SH-SY5Y (cell line): ENCODE data around the gene TMEM86B.

Experiments
- GATA2 ChIP-seq: IDR thresholded peaks from 2 replicates; pipeline ENCODE4 v1.6.1; 2011; ENCODE audit warnings: mild to moderate bottlenecking, low read depth, low read length
- GATA3 ChIP-seq: IDR thresholded peaks from 2 replicates; pipeline ENCODE4 v1.6.1; 2011; ENCODE audit warnings: low read depth, mild to moderate bottlenecking, low read length, moderate library complexity

DNA sequence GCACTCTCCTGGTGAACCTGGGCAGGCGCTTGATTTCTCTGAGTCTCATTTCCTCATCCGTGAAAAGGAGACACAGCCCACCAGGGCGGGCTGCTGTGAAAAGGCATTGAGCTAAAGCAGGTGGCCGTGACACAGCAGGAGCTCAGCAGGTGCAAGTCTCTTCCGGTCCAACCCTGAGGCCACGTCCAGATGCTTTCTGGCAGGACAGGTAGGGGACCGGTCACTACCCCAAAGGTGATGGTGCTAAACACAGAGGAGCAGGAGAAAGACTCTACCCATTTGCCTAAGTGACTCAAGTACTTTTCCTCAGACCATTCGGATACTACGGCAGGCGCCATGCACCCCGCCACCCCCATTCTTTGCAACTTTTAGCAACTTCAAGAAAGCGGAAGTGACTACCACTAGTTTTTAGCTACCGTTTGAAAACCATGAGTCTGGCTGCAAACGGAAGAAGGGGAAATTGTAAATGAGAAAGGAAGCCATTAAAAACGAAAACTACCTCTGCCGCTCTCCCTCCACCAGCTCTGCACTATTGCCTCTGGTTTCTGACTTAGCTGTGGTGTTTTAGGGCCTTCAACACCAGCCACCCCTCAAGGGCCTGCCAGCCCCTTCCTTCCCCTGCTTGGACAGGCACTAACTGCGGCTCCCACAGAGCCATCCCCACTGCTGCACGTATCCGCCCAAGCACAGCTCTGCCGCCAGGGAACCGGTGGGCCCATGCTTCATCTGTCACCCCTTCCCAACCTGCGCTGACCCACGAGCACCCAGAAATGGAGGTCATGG lies 25.5 kb upstream of the TMEM86B start:
- TF ChIP-seq GATA2, result no peak
- TF ChIP-seq GATA3, result no peak
